Panc1 (cell line): ENCODE data around the gene C2CD2.

ENCODE experiments used
- TCF7L2 ChIP-seq: IDR thresholded peaks from 2 replicates; pipeline ENCODE4 v1.6.1; 2011; ENCODE audit warnings: mild to moderate bottlenecking, low read depth, low read length, inconsistent platforms
- TF ChIP-seq, protein P1 (sequence below): fragments of 450-650 bp; IDR thresholded peaks from 2 replicates; pipeline ENCODE4 v1.5.1; 2017; ENCODE audit warnings: mild to moderate bottlenecking

DNA sequence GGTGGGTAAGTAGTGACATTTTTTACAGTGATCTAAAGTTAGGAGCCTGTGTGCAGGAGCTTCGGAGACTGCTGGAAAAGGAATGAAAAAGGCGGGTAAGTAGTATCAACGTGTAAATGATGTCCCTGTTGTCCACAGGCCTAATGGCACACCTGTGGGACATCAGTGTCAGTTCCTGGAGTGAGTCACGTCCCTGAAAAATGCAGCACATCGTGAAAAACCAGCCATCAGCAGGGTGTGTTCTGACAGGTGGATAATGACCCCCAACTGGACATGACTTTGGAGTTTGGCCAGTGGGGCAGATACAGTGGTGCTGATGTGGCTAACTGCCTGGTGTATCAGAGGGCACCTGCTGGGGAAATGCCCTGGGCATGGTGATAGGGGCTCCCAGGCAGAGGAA, 62.7 kb downstream of the C2CD2 start:
- TF ChIP-seq, protein P1, sequence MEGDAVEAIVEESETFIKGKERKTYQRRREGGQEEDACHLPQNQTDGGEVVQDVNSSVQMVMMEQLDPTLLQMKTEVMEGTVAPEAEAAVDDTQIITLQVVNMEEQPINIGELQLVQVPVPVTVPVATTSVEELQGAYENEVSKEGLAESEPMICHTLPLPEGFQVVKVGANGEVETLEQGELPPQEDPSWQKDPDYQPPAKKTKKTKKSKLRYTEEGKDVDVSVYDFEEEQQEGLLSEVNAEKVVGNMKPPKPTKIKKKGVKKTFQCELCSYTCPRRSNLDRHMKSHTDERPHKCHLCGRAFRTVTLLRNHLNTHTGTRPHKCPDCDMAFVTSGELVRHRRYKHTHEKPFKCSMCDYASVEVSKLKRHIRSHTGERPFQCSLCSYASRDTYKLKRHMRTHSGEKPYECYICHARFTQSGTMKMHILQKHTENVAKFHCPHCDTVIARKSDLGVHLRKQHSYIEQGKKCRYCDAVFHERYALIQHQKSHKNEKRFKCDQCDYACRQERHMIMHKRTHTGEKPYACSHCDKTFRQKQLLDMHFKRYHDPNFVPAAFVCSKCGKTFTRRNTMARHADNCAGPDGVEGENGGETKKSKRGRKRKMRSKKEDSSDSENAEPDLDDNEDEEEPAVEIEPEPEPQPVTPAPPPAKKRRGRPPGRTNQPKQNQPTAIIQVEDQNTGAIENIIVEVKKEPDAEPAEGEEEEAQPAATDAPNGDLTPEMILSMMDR: no peak
- no peak for TF ChIP-seq TCF7L2
